Peyer's patch (tissue), 4 donors: ENCODE results near the gene GGT1.

Source experiments
- CTCF ChIP-seq, 6 experiments: fragments of 450-650 bp in 4 of 6; fragments of 200-600 bp in 2 of 6; sonication (generic) in 1 of 6; IDR thresholded peaks; one replicate each; pipeline ENCODE4 v1.5.1; 2017 to 2019; ENCODE audit warnings: antibody characterized with exemption in 6 of 6, mild to moderate bottlenecking in 3 of 6, moderate library complexity in 1 of 6
- POLR2A ChIP-seq, 2 donors: fragments of 450-650 bp; IDR thresholded peaks; one replicate each; pipeline ENCODE4 v1.5.1; 2017; ENCODE audit warnings: antibody characterized with exemption in 2 of 2, mild to moderate bottlenecking in 2 of 2, moderate library complexity in 2 of 2

DNA sequence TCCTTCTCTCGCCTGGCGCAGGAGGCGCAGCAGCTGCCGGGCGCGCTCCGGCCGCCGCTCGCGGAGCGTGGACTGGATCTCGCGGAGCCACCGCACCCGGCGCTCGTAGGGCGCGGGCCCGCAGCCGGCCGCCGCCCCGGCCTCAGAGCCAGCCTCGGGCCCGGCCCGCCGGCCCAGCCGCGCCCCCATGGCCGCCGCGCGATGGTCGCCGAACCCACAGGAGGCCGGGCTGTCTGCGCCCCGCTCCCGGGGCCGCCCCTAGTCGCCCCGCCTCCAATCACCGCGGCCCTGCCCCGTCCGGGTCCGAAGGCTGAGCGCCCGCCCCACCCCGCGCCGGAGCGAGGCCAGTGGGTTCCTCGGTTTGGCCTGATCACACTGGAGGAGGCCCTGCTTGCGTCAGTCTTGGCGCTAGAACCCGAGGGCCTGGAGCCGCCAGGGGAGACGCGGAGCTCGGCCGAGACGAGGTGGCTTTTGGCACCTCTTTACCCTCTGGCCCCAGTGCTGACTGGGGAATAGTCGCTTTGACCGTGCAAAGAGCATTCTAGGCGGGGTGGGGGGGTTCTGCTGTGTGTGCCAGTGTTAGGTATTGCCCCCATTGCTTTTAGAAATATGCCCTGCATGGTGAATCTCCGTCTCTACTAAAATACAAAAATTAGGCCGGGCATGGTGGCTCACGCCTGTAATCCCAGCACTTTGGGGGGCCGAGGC, 10.0 kb upstream of the GGT1 start, which contains the start of gene LRRC75B:
- TF ChIP-seq CTCF (IDR thresholded peaks at IDR 0.05): peak in 1 of 6 experiments; percentile 6
- TF ChIP-seq POLR2A (IDR thresholded peaks at IDR 0.05): peak; percentile 68 to 86
